Caco-2 (cell line): ENCODE data around the gene MIOS. TPM values are rescaled to one million over a fixed set of nuclear protein-coding genes. Genes with fewer than 3 reads are reported as not detected.

Experiments
- BruUV-seq: library from RNA; stranded (reverse); fragments of 400-500 nt; replicated peaks from 2 replicates; lab custom pipeline; 2021; lab: Mats Ljungman, UMichigan
- CTCF ChIA-PET: fragments of 300-600 bp; sonication (Branson Sonifier 250); formaldehyde crosslinking; loops from one replicate; lab custom pipeline; 2022; ENCODE audit warnings: antibody characterized with exemption; lab: Charles Lee
- POLR2A ChIA-PET: fragments of 300-600 bp; sonication (Branson Sonifier 250); formaldehyde crosslinking; loops from one replicate; lab custom pipeline; 2022; ENCODE audit warnings: antibody characterized with exemption; lab: Charles Lee
- DNase-seq, 2 experiments: peaks; one replicate each; pipeline versions ENCODE4 v3.0.0 to v3.0.0-alpha.2; 2020 to 2022
- H3K27me3 ChIP-seq: replicated peaks from 2 replicates; pipeline ENCODE4 v1.6.0; 2011; ENCODE audit warnings: low read length; ENCODE audit not compliant: control insufficient read depth, insufficient read depth
- H3K36me3 ChIP-seq: 2 replicates; pipeline ENCODE4 v1.5.1; 2011; ENCODE audit warnings: low read length; ENCODE audit not compliant: control insufficient read depth, insufficient read depth
- H3K4me1 ChIP-seq: fragments of 250-450 bp; sonication (Bioruptor Pico); 2 replicates; pipeline ENCODE4 v1.5.1; 2020; ENCODE audit warnings: mild to moderate bottlenecking
- H3K4me3 ChIP-seq: 2 replicates; pipeline ENCODE4 v1.5.1; 2011; ENCODE audit warnings: low read depth, mild to moderate bottlenecking, control low read depth, low read length
- H3K9me3 ChIP-seq: fragments of 250-450 bp; sonication (Bioruptor Pico); 2 replicates; pipeline ENCODE4 v1.5.1; 2020; ENCODE audit warnings: mild to moderate bottlenecking, moderate library complexity
- H3K27ac Mint-ChIP-seq: one replicate; pipeline ENCODE4 v1.8.0; 2022; ENCODE audit warnings: mixed read lengths; ENCODE audit not compliant: unreplicated experiment
- H3K27me3 Mint-ChIP-seq: one replicate; pipeline ENCODE4 v1.8.0; 2022; ENCODE audit warnings: mixed read lengths; ENCODE audit not compliant: insufficient read depth, unreplicated experiment
- H3K36me3 Mint-ChIP-seq: one replicate; pipeline ENCODE4 v1.8.0; 2022; ENCODE audit warnings: mild to moderate bottlenecking, mixed read lengths; ENCODE audit not compliant: insufficient read depth, unreplicated experiment
- H3K4me1 Mint-ChIP-seq: one replicate; pipeline ENCODE4 v1.8.0; 2022; ENCODE audit warnings: low read depth, mixed read lengths; ENCODE audit not compliant: unreplicated experiment
- H3K4me3 Mint-ChIP-seq: one replicate; pipeline ENCODE4 v1.8.0; 2022; ENCODE audit warnings: mild to moderate bottlenecking, moderate library complexity, mixed read lengths; ENCODE audit not compliant: unreplicated experiment
- H3K9me3 Mint-ChIP-seq: one replicate; pipeline ENCODE4 v1.8.0; 2022; ENCODE audit warnings: mixed read lengths; ENCODE audit not compliant: unreplicated experiment
- intact Hi-C: fragments of 100-400 bp; cut with micrococcal nuclease; formaldehyde crosslinking; loops from one replicate; pipeline ENCODE4 v1.10.0; 2022; ENCODE audit not compliant: unreplicated experiment
- total RNA-seq: library from RNA; stranded (reverse); gene quantifications from 2 replicates; pipeline ENCODE4 v1.2.3, GENCODE V29; 2022
- TF ChIP-seq, protein P1 (sequence below), 2 experiments: fragments of 200-600 bp in 1 of 2; IDR thresholded peaks; 1 replicate in 1 of 2; 2 replicates in 1 of 2; pipeline versions ENCODE4 v1.5.1 to v1.8.0; 2011 to 2022; ENCODE audit warnings: antibody characterized with exemption in 1 of 2, control low read depth in 1 of 2, inconsistent platforms in 1 of 2, low read depth in 1 of 2, low read length in 1 of 2, mild to moderate bottlenecking in 1 of 2, moderate library complexity in 1 of 2; ENCODE audit not compliant: insufficient read depth in 1 of 2, severe bottlenecking in 1 of 2, unreplicated experiment in 1 of 2

Gene MIOS
- total RNA-seq, 1 experiment from 2014 or later, result 37.3 TPM

GRCh38 chr7:7536396-7537019 lies 30.2 kb upstream of the MIOS start:
- POLR2A ChIA-PET, result no interaction called here

GRCh38 chr7:7537711-7538110 lies 29.0 kb upstream of the MIOS start:
- BruUV-seq, result no TSS peak
- peaks cover 16% of the 10 kb centered on the region for H3K4me1 Mint-ChIP-seq
- no peaks in the 10 kb centered on the region for H3K9me3 Mint-ChIP-seq
- Histone ChIP-seq H3K9me3 (no peaks in the 10 kb centered on the region), H3K4me3 (no peak overlapping the region), H3K36me3 (no peaks in the 10 kb centered on the region), H3K4me1 (peaks cover 5% of the 10 kb centered on the region), H3K27me3 (no peaks in the 10 kb centered on the region)
- DNase-seq, result no peak
- no peak overlapping the region for H3K27ac Mint-ChIP-seq
- H3K36me3 Mint-ChIP-seq, result no peaks in the 10 kb centered on the region
- TF ChIP-seq, protein P1, sequence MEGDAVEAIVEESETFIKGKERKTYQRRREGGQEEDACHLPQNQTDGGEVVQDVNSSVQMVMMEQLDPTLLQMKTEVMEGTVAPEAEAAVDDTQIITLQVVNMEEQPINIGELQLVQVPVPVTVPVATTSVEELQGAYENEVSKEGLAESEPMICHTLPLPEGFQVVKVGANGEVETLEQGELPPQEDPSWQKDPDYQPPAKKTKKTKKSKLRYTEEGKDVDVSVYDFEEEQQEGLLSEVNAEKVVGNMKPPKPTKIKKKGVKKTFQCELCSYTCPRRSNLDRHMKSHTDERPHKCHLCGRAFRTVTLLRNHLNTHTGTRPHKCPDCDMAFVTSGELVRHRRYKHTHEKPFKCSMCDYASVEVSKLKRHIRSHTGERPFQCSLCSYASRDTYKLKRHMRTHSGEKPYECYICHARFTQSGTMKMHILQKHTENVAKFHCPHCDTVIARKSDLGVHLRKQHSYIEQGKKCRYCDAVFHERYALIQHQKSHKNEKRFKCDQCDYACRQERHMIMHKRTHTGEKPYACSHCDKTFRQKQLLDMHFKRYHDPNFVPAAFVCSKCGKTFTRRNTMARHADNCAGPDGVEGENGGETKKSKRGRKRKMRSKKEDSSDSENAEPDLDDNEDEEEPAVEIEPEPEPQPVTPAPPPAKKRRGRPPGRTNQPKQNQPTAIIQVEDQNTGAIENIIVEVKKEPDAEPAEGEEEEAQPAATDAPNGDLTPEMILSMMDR (IDR thresholded peaks at IDR 0.05; ENCODE audit: insufficient read depth in 1 of 2, low read depth in 1 of 2, low read length in 1 of 2, severe bottlenecking in 1 of 2, unreplicated experiment in 1 of 2), result no peak
- ChIA-PET POLR2A (no interaction called here), CTCF (no interaction called here)
- intact Hi-C loops, result loop anchor here (1.0 kb wide), 1 partner anchor 113 kb away; no protein-coding TSS in a partner anchor
- no peak overlapping the region for H3K4me3 Mint-ChIP-seq
- no peaks in the 10 kb centered on the region for H3K27me3 Mint-ChIP-seq

More at GRCh38 chr7:7536396-7537019, 30.2 kb upstream of the MIOS start:
- no peaks in the 10 kb centered on the region for H3K36me3 Mint-ChIP-seq
- H3K9me3 Mint-ChIP-seq, result no peaks in the 10 kb centered on the region
- H3K4me1 ChIP-seq, result no peaks in the 10 kb centered on the region
- no peaks in the 10 kb centered on the region for H3K9me3 ChIP-seq
- no peaks in the 10 kb centered on the region for H3K27me3 ChIP-seq
- no peak overlapping the region for H3K4me3 ChIP-seq
- CTCF ChIA-PET, result no interaction called here
- TF ChIP-seq, protein P1 (IDR thresholded peaks at IDR 0.05; ENCODE audit: insufficient read depth in 1 of 2, low read depth in 1 of 2, low read length in 1 of 2, severe bottlenecking in 1 of 2, unreplicated experiment in 1 of 2), result no peak
- no peak overlapping the region for H3K4me3 Mint-ChIP-seq
- H3K4me1 Mint-ChIP-seq, result peaks cover 4% of the 10 kb centered on the region
- BruUV-seq, result no TSS peak
- no peak overlapping the region for H3K27ac Mint-ChIP-seq
- intact Hi-C loops, result no loop called here
- H3K27me3 Mint-ChIP-seq, result no peaks in the 10 kb centered on the region
- DNase-seq, result no peak
- H3K36me3 ChIP-seq, result no peaks in the 10 kb centered on the region

DNA sequence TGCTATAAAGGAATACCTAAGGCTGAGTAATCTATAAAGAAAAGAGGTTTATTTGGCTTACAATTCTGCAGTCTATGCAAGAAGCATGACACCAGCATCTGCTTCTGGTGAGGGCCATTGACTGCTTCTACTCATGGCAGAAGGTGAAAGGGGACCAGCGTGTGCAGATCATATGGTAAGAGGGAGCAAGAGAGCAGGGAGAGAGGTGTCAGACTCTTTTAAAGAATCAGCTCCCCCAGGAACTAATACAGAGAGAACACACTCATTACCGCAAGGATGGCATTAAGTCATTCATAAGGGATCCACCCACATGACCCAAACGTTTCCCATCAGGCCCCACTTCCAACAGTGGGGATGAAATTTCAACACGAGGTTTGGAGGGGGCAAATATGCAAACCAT lies 27.5 kb upstream of the MIOS start:
- TF ChIP-seq, protein P1 (IDR thresholded peaks at IDR 0.05; ENCODE audit: insufficient read depth in 1 of 2, low read depth in 1 of 2, low read length in 1 of 2, severe bottlenecking in 1 of 2, unreplicated experiment in 1 of 2), result no peak
- POLR2A ChIA-PET, result no interaction called here
- Mint-ChIP-seq H3K9me3 (no peaks in the 10 kb centered on the region), H3K27me3 (no peaks in the 10 kb centered on the region), H3K36me3 (no peaks in the 10 kb centered on the region), H3K4me3 (no peak overlapping the region), H3K4me1 (peaks cover 18% of the 10 kb centered on the region), H3K27ac (no peak overlapping the region)
- H3K4me3 ChIP-seq, result no peak overlapping the region
- H3K4me1 ChIP-seq, result peaks cover 7% of the 10 kb centered on the region
- intact Hi-C loops, result no loop called here
- H3K36me3 ChIP-seq, result no peaks in the 10 kb centered on the region
- CTCF ChIA-PET, result no interaction called here
- H3K27me3 ChIP-seq, result no peaks in the 10 kb centered on the region
- DNase-seq, result no peak
- H3K9me3 ChIP-seq, result no peaks in the 10 kb centered on the region
- no TSS peak for BruUV-seq
